K562 (cell line): Measurements from ENCODE around the gene SLC22A7. TPM values are rescaled to one million over a fixed set of nuclear protein-coding genes. Genes with fewer than 3 reads are reported as not detected.

Source experiments
- ARHGAP35 ChIP-seq: fragments of 450-650 bp; IDR thresholded peaks from 2 replicates; pipeline ENCODE4 v1.6.1; 2018; ENCODE audit not compliant: partially characterized antibody
- FIP1L1 ChIP-seq: fragments of 200-400 bp; formaldehyde crosslinking; IDR thresholded peaks from 2 replicates; pipeline ENCODE4 v1.6.1; 2018; ENCODE audit warnings: mild to moderate bottlenecking, low read depth, low read length; ENCODE audit not compliant: poor library complexity, severe bottlenecking
- KDM2B ChIP-seq: fragments of 250-450 bp; sonication (Bioruptor Pico); IDR thresholded peaks from 2 replicates; pipeline ENCODE4 v1.8.0; 2021; ENCODE audit warnings: mild to moderate bottlenecking, moderate library complexity
- LEF1 ChIP-seq: fragments of 450-650 bp; IDR thresholded peaks from 2 replicates; pipeline ENCODE4 v1.6.1; 2016; ENCODE audit warnings: mild to moderate bottlenecking
- MCM7 ChIP-seq, 2 experiments: fragments of 450-650 bp; IDR thresholded peaks; 2 replicates each; pipeline ENCODE4 v1.6.1; 2016 to 2018
- MTA2 ChIP-seq: fragments of 450-650 bp; IDR thresholded peaks from 2 replicates; pipeline ENCODE4 v1.6.1; 2016; ENCODE audit warnings: low read depth
- NFRKB ChIP-seq: fragments of 450-650 bp; IDR thresholded peaks from 2 replicates; pipeline ENCODE4 v1.6.1; 2016; ENCODE audit warnings: low read depth
- NR2F6 ChIP-seq: fragments of 450-650 bp; formaldehyde crosslinking; IDR thresholded peaks from 2 replicates; pipeline ENCODE4 v1.4.0; 2020; ENCODE audit warnings: mild to moderate bottlenecking
- PURB ChIP-seq: sonication (generic); formaldehyde crosslinking; IDR thresholded peaks from 2 replicates; pipeline ENCODE4 v1.9.0; 2021; ENCODE audit warnings: low read depth, mild to moderate bottlenecking, missing genetic modification reagents
- RAD51 ChIP-seq: fragments of 450-650 bp; IDR thresholded peaks from 2 replicates; pipeline ENCODE4 v1.7.1; 2016; ENCODE audit warnings: low read depth, mild to moderate bottlenecking, borderline replicate concordance
- RNF2 ChIP-seq: sonication (generic); IDR thresholded peaks from 2 replicates; pipeline ENCODE4 v1.6.1; 2016
- SIN3A ChIP-seq, 2 experiments: fragments of 150-350 bp in 1 of 2; IDR thresholded peaks; 2 replicates each; pipeline ENCODE4 v1.6.1; 2011 to 2016; ENCODE audit warnings: borderline replicate concordance in 2 of 2, low read depth in 2 of 2, low read length in 2 of 2, mild to moderate bottlenecking in 2 of 2, moderate library complexity in 2 of 2; ENCODE audit not compliant: control insufficient read depth in 1 of 2
- SPI1 ChIP-seq: IDR thresholded peaks from 2 replicates; pipeline ENCODE4 v1.6.1; 2011; ENCODE audit warnings: low read depth, low read length, control low read depth, borderline replicate concordance
- TCFL5 ChIP-seq: fragments of 250-450 bp; sonication (Bioruptor Pico); conservative IDR thresholded peaks from 2 replicates; pipeline ENCODE4 v1.6.1; 2021; ENCODE audit warnings: mild to moderate bottlenecking, moderate library complexity, matching md5 sums
- XRCC5 ChIP-seq: fragments of 200-400 bp; formaldehyde crosslinking; IDR thresholded peaks from 2 replicates; pipeline ENCODE4 v1.6.1; 2017; ENCODE audit warnings: low read depth, mild to moderate bottlenecking, low read length
- ZNF12 ChIP-seq: sonication (generic); formaldehyde crosslinking; IDR thresholded peaks from 2 replicates; pipeline ENCODE4 v1.4.0; 2020; ENCODE audit warnings: mild to moderate bottlenecking, missing genetic modification reagents
- ZNF174 ChIP-seq: fragments of 250-450 bp; sonication (Bioruptor Pico); IDR thresholded peaks from 2 replicates; pipeline ENCODE4 v1.4.0; 2020; ENCODE audit warnings: mild to moderate bottlenecking
- ZNF24 ChIP-seq: fragments of 450-650 bp; IDR thresholded peaks from 2 replicates; pipeline ENCODE4 v1.6.1; 2016
- ZNF274 ChIP-seq: IDR thresholded peaks from 2 replicates; pipeline ENCODE4 v1.6.1; 2011; ENCODE audit warnings: low read depth, mild to moderate bottlenecking, low read length, moderate library complexity, borderline replicate concordance
- ZNF384 ChIP-seq: IDR thresholded peaks from 2 replicates; pipeline ENCODE4 v1.6.1; 2012; ENCODE audit warnings: low read depth, low read length, improper control_type of control experiment
- polyA plus RNA-seq, 8 experiments: library from polyadenylated mRNA; depleted of rRNA in 4 of 8; stranded (reverse) in 5 of 8; unstranded in 3 of 8; fragments of >200 nt; fragmentation: Nextera tagmentation in 2 of 8; fragmentation: Illumina TruSeq in 1 of 8; extraction: Ambion mirVana in 2 of 8; extraction: Trizol in 1 of 8; gene quantifications; 2 replicates each; pipeline versions ENCODE4 v1.2.1 to v1.2.3, GENCODE V29; 2011 to 2014; ENCODE audit warnings: inconsistent platforms in 1 of 8, missing spikeins in 1 of 8
- total RNA-seq, 7 experiments: library from RNA; depleted of rRNA in 6 of 7; stranded (reverse); fragments of >200 nt in 6 of 7; fragmentation: Illumina TruSeq in 2 of 7; extraction: Trizol in 2 of 7; gene quantifications; 2 replicates each; pipeline versions ENCODE4 v1.2.1 to v1.2.3, GENCODE V29; 2011 to 2021; ENCODE audit warnings: low replicate concordance in 1 of 7
- TF ChIP-seq, protein P1 (sequence below): fragments of 250-450 bp; sonication (Bioruptor Pico); IDR thresholded peaks from 2 replicates; pipeline ENCODE4 v1.5.0; 2021
- TF ChIP-seq, protein P2 (sequence below): sonication (generic); formaldehyde crosslinking; IDR thresholded peaks from 2 replicates; pipeline ENCODE4 v1.9.0; 2022; ENCODE audit warnings: mild to moderate bottlenecking, missing genetic modification reagents
- TF ChIP-seq, protein P3 (sequence below): sonication (generic); formaldehyde crosslinking; IDR thresholded peaks from 2 replicates; pipeline ENCODE4 v1.8.0; 2023; ENCODE audit warnings: mild to moderate bottlenecking, missing genetic modification reagents
- TF ChIP-seq, protein P4 (sequence below): fragments of 450-650 bp; formaldehyde crosslinking; IDR thresholded peaks from 2 replicates; pipeline ENCODE4 v1.4.0; 2020; ENCODE audit warnings: mild to moderate bottlenecking, moderate library complexity
- TF ChIP-seq, protein P5 (sequence below): fragments of 250-450 bp; sonication (Bioruptor Pico); IDR thresholded peaks from 2 replicates; pipeline ENCODE4 v1.8.0; 2021; ENCODE audit warnings: moderate library complexity, mild to moderate bottlenecking, inconsistent platforms

The SLC22A7 gene
- total and polyA plus RNA-seq, 9 of the 15 experiments (the other 6 are each of a cell fraction or from before 2014, with no cell fraction given) = not detected

DNA sequence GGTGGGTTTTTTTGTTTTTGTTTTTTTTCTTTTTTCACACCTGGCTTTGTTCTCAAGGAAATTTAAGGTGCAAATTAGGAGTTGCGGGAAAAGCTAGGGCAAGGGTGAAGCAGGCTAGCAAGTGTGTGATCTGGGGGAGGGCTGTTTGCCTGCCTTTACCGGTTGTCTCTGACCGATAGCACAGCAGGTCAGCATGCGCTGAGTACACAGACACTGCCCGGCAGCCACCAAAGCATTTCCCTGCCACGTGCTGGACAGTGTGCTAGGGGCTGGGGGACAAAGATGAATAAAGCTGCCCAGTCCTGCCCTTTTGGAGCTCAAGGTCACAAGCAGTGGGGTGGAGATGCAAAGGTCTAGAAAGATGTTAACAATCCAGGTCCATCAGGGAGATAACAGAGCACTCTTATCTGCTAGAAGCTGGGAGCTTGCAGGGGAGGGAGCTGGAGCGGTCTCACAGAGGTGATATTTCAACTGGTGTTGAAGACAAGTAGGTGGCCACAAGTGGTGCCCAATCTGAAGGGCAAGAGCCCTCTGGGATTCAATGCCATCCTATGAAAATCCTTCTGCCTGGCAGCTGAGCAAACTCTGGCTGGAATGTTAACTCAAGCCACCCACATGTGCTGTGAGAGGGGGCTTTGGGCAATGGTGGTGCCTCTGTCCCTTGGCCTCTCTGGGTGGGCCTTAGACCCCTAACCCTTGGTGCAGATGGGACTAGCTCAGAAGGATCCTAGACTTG, 30.3 kb upstream of the SLC22A7 start (continued):
- no peak for TF ChIP-seq NR2F6
- no peak for TF ChIP-seq XRCC5
- TF ChIP-seq ZNF384 = no peak
- no peak for TF ChIP-seq ARHGAP35
- peak; percentile 54; the same call in 1 of the 2 replicates for TF ChIP-seq RAD51
- TF ChIP-seq LEF1 = peak; percentile 57; the same call in 1 of the 2 replicates
- TF ChIP-seq, protein P1, sequence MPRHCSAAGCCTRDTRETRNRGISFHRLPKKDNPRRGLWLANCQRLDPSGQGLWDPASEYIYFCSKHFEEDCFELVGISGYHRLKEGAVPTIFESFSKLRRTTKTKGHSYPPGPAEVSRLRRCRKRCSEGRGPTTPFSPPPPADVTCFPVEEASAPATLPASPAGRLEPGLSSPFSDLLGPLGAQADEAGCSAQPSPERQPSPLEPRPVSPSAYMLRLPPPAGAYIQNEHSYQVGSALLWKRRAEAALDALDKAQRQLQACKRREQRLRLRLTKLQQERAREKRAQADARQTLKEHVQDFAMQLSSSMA (CRISPR knock-in tag) = no peak
- TF ChIP-seq, protein P2, sequence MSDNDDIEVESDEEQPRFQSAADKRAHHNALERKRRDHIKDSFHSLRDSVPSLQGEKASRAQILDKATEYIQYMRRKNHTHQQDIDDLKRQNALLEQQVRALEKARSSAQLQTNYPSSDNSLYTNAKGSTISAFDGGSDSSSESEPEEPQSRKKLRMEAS (CRISPR knock-in tag) = peak; percentile 93
- TF ChIP-seq PURB (CRISPR knock-in tag) = no peak
- no peak for TF ChIP-seq ZNF12
- no peak for TF ChIP-seq TCFL5 (CRISPR knock-in tag)
- TF ChIP-seq, protein P3, sequence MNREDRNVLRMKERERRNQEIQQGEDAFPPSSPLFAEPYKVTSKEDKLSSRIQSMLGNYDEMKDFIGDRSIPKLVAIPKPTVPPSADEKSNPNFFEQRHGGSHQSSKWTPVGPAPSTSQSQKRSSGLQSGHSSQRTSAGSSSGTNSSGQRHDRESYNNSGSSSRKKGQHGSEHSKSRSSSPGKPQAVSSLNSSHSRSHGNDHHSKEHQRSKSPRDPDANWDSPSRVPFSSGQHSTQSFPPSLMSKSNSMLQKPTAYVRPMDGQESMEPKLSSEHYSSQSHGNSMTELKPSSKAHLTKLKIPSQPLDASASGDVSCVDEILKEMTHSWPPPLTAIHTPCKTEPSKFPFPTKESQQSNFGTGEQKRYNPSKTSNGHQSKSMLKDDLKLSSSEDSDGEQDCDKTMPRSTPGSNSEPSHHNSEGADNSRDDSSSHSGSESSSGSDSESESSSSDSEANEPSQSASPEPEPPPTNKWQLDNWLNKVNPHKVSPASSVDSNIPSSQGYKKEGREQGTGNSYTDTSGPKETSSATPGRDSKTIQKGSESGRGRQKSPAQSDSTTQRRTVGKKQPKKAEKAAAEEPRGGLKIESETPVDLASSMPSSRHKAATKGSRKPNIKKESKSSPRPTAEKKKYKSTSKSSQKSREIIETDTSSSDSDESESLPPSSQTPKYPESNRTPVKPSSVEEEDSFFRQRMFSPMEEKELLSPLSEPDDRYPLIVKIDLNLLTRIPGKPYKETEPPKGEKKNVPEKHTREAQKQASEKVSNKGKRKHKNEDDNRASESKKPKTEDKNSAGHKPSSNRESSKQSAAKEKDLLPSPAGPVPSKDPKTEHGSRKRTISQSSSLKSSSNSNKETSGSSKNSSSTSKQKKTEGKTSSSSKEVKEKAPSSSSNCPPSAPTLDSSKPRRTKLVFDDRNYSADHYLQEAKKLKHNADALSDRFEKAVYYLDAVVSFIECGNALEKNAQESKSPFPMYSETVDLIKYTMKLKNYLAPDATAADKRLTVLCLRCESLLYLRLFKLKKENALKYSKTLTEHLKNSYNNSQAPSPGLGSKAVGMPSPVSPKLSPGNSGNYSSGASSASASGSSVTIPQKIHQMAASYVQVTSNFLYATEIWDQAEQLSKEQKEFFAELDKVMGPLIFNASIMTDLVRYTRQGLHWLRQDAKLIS = no peak
- no peak for TF ChIP-seq MCM7 (IDR thresholded peaks at IDR 0.05)
- no peak for TF ChIP-seq ZNF174 (CRISPR knock-in tag)
- TF ChIP-seq, protein P4, sequence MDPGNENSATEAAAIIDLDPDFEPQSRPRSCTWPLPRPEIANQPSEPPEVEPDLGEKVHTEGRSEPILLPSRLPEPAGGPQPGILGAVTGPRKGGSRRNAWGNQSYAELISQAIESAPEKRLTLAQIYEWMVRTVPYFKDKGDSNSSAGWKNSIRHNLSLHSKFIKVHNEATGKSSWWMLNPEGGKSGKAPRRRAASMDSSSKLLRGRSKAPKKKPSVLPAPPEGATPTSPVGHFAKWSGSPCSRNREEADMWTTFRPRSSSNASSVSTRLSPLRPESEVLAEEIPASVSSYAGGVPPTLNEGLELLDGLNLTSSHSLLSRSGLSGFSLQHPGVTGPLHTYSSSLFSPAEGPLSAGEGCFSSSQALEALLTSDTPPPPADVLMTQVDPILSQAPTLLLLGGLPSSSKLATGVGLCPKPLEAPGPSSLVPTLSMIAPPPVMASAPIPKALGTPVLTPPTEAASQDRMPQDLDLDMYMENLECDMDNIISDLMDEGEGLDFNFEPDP (CRISPR knock-in tag) = no peak
- TF ChIP-seq ZNF274 = no peak
- TF ChIP-seq, protein P5, sequence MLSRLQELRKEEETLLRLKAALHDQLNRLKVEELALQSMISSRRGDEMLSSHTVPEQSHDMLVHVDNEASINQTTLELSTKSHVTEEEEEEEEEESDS (CRISPR knock-in tag) = no peak
- no peak for TF ChIP-seq NFRKB
- TF ChIP-seq RNF2 = peak; percentile 72; the same call in 1 of the 2 replicates
- TF ChIP-seq SPI1 = no peak
- TF ChIP-seq ZNF24 = no peak
- no peak for TF ChIP-seq KDM2B
- TF ChIP-seq MTA2 = peak; percentile 42; the same call in 1 of the 2 replicates
- no peak for TF ChIP-seq FIP1L1
- TF ChIP-seq SIN3A (IDR thresholded peaks at IDR 0.05; ENCODE audit: borderline replicate concordance in 2 of 2, control insufficient read depth in 1 of 2, low read depth in 2 of 2, low read length in 2 of 2) = no peak
